GM10248 (cell line): ENCODE measurements around the gene PRPSAP1.

ENCODE experiments used
- CTCF ChIA-PET: fragments of 300-600 bp; sonication (Branson Sonifier 250); formaldehyde crosslinking; extraction: SDS; loops from one replicate; lab custom pipeline; 2021; ENCODE audit warnings: antibody characterized with exemption; lab: Yijun Ruan, JAX
- POLR2A ChIA-PET: fragments of 350-650 bp; sonication (Branson Sonifier 250); formaldehyde crosslinking; extraction: SDS; loops from one replicate; lab custom pipeline; 2020; ENCODE audit warnings: antibody characterized with exemption; lab: Yijun Ruan, JAX
- DNase-seq: peaks from one replicate; pipeline ENCODE4 v3.0.0; 2012; ENCODE audit errors: extremely low spot score
- CTCF ChIP-seq: IDR thresholded peaks from 2 replicates; pipeline ENCODE4 v1.5.1; 2012; ENCODE audit warnings: mild to moderate bottlenecking, low read depth; ENCODE audit errors: extremely low read depth, missing control alignments, control extremely low read depth

Gene PRPSAP1

GRCh38 chr17:76277300-76278267, 76.1 kb downstream of the PRPSAP1 start:
- DNase-seq: no peak
- ChIA-PET POLR2A (interaction anchor here (0.5 to 2.0 kb wide), 3 partner anchors 9 to 137 kb away, joined by 3 to 5 read pairs (median 3); partner anchors contain the start of gene FOXJ1), CTCF (interaction anchor here (1.0 to 9.0 kb wide), 13 partner anchors 12 to 264 kb away, joined by 3 to 337 read pairs (median 23); partner anchors contain the start of gene UBALD2)
- TF ChIP-seq CTCF: no peak

GRCh38 chr17:76276461-76277299, 77.0 kb downstream of the PRPSAP1 start:
- DNase-seq: no peak
- CTCF ChIA-PET: interaction anchor here (1.3 to 10.0 kb wide), 3 partner anchors 12 to 262 kb away, joined by 3 to 86 read pairs (median 71); no protein-coding TSS in a partner anchor
- TF ChIP-seq CTCF: no peak
- POLR2A ChIA-PET: interaction anchor here (0.7 to 1.4 kb wide), 2 partner anchors 10 to 30 kb away, joined by 3 to 4 read pairs; no protein-coding TSS in a partner anchor

- CTCF ChIA-PET: interaction anchor here (1.3 to 10.0 kb wide), 3 partner anchors 11 to 261 kb away, joined by 3 to 86 read pairs (median 4); no protein-coding TSS in a partner anchor
- POLR2A ChIA-PET: interaction anchor here (0.7 to 1.4 kb wide), 3 partner anchors 10 to 29 kb away, joined by 3 to 4 read pairs (median 4); partner anchors contain the start of gene UBALD2
- no peak for TF ChIP-seq CTCF
- no peak for DNase-seq
These were observed 77.7 kb downstream of the PRPSAP1 start for GRCh38 chr17:76276069-76276431.

GRCh38 chr17:76275382-76276068, 78.2 kb downstream of the PRPSAP1 start:
- POLR2A ChIA-PET: interaction anchor here (0.7 to 4.2 kb wide), 5 partner anchors 9 to 151 kb away, joined by 3 to 36 read pairs (median 4); partner anchors contain the start of gene UBALD2
- CTCF ChIA-PET: interaction anchor here (1.1 to 10.0 kb wide), 5 partner anchors 12 to 261 kb away, joined by 3 to 86 read pairs (median 4); no protein-coding TSS in a partner anchor
- TF ChIP-seq CTCF: no peak

GRCh38 chr17:76274112-76274956, 79.4 kb downstream of the PRPSAP1 start:
- no peak for TF ChIP-seq CTCF
- ChIA-PET CTCF (interaction anchor here (1.1 to 10.0 kb wide), 5 partner anchors 13 to 151 kb away, joined by 3 to 86 read pairs (median 4); no protein-coding TSS in a partner anchor), POLR2A (interaction anchor here (0.9 to 4.2 kb wide), 3 partner anchors 11 to 133 kb away, joined by 3 to 36 read pairs (median 4); partner anchors contain the start of genes FOXJ1 and UBALD2)
- no peak for DNase-seq

More at GRCh38 chr17:76275382-76276068, 78.2 kb downstream of the PRPSAP1 start:
- no peak for DNase-seq
